Activated CD4-positive, alpha-beta T cell treated with anti-CD3 and anti-CD28 coated beads, Interleukin-2, Interleukin-6, amounts not matched to agents 100 ng/mL and 50 ng/mL, durations not matched to agents 16 hours and 8 hours (primary cell): ENCODE data around the gene SLC5A7.

Experiments used
- DNase-seq: peaks from one replicate; pipeline ENCODE4 v3.0.0-alpha.2; 2020

Gene SLC5A7

GRCh38 chr2:107986278-107987217 lies at the start of gene SLC5A7:
SLC5A7 (plus strand) TSS chr2:107986524; CDS start chr2:107988156, 1,632 bp downstream.
- no peak for DNase-seq

DNA sequence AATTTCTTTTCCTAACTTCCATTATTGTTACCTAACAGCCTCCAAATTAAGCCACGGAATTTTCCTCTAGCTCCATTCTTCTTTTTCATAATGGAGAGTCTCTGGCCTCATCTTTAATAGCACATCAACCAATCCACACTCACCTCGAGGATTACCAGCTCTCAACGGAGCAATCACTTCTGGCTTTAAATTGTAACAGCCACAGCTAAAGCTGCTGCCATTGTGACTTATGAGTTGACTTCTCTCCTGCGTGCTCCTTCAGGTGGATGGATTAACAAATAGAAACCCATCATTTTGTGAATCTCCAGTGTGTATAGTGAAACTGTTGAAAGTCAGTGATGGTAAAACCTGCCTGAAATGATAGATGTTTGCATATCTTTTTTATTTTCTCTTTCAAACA lies 24.9 kb upstream of the SLC5A7 start:
- no peak for DNase-seq

- DNase-seq = no peak
These were observed 22.1 kb upstream of the SLC5A7 start for GRCh38 chr2:107964185-107964584.

DNA sequence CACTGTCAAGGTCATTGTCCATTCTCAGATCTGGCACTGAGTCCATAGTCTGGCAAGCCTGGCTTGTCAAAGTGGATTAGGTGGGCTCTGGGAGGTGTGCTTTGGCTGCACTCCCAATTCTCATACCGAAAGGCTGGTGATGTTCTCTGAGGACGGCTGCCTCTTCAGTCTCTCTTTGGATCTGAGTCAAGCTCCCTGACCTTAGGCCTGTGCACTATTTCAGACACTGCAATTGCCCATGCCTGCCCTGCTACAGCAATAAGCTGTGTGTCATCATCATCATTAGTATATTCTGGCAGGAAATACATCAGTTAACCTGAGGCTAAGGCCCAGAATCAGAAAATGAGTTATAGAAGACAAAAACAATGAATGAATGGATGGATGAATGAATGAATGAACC lies 1.6 kb upstream of the SLC5A7 start:
- DNase-seq = no peak

- DNase-seq = no peak
These were observed 1.8 kb downstream of the SLC5A7 start for GRCh38 chr2:107988108-107988507.

GRCh38 chr2:107989445-107989844 lies 3.1 kb downstream of the SLC5A7 start:
- DNase-seq = no peak

DNA sequence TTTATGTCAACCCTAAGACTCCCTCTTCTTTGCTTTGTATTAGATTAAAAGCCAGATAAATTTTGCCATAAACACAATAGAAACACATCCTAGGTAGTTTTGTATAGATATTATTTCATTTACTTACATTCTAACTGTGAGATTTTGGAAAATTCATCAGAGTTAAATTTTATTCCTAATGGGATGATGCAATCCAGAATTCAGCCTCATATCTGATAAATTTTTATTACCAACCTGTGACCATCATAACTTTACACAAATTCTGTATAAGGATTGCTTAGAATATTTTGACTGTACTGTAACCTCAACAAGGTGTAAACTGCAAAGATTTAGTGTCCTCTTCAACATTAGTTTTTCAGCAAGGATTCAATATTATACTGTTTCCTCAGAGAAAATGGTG lies 4.4 kb downstream of the SLC5A7 start:
- DNase-seq = no peak

- DNase-seq = no peak
These were observed 5.7 kb downstream of the SLC5A7 start for GRCh38 chr2:107992069-107992468.

GRCh38 chr2:107999158-107999557 lies 12.8 kb downstream of the SLC5A7 start:
- no peak for DNase-seq

- no peak for DNase-seq
These were observed 24.7 kb downstream of the SLC5A7 start for GRCh38 chr2:108010912-108011591.

DNA sequence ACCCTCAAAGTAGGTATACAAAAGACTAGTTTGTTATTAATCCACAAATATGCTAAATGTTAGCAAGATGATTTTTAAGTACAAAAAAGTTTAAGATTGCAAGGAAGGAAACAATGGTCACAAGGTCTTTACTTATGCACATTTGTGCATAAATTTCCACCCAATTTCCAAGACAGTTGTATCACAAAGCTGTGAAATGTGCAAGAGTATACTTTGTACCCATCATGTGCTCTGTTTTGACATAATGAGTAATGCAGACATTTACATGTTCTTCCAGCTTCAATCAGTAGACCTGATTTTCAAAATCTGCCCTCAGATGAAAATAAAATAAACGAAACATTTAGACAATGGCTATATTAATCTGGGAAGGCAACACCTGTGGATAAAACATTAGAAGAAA lies 27.0 kb downstream of the SLC5A7 start:
- DNase-seq = no peak

- no peak for DNase-seq
These were observed 36.3 kb downstream of the SLC5A7 start for GRCh38 chr2:108022628-108023027.

GRCh38 chr2:108023776-108024175 lies 37.5 kb downstream of the SLC5A7 start:
- no peak for DNase-seq

GRCh38 chr2:108026092-108026794 lies 39.9 kb downstream of the SLC5A7 start:
- DNase-seq = no peak

- no peak for DNase-seq
These were observed 43.2 kb downstream of the SLC5A7 start for GRCh38 chr2:108029496-108029895.

DNA sequence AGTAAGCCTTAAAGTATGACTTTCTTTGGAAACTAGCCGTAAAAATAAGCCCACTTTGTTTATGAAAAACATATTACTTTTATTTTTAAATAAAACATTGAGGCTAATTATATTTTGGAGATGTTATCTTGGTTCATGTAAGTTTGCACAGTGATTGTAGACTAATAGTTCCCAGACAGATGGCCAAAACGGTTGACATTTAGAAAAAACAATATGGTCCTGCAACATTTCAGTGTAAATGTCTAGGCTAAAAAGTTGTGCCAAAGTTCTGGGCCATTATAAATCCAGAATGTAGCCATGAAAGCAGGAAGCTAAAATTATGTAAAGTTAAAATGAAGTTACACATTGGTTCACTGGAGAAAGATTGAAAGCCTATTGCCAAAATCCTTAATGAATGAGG lies 43.6 kb downstream of the SLC5A7 start:
- DNase-seq = no peak

GRCh38 chr2:108031471-108031941 lies 45.2 kb downstream of the SLC5A7 start:
- no peak for DNase-seq

DNA sequence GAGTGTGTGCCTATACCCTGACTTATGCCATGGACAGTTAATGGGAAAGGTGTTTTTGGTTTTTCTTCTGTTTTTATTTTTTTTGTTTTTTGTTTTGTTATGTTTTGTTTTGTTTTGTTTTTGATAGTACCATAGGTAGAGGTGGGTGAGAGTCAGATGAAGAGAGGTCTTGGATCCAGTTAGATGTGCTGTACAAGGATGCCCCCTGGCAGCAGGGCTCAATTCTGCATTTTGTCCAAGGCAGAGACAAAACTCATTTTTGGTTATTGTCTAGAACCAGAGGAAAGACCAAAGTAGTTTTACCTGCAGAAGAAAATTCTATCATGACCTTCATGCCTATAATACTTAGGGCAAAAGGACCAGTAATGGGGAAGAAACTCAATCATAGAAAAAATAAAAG lies 48.5 kb downstream of the SLC5A7 start:
- DNase-seq = no peak

GRCh38 chr2:108048752-108049151 lies 62.4 kb downstream of the SLC5A7 start:
- DNase-seq = no peak

GRCh38 chr2:108058576-108059137 lies 72.3 kb downstream of the SLC5A7 start:
- DNase-seq = no peak

DNA sequence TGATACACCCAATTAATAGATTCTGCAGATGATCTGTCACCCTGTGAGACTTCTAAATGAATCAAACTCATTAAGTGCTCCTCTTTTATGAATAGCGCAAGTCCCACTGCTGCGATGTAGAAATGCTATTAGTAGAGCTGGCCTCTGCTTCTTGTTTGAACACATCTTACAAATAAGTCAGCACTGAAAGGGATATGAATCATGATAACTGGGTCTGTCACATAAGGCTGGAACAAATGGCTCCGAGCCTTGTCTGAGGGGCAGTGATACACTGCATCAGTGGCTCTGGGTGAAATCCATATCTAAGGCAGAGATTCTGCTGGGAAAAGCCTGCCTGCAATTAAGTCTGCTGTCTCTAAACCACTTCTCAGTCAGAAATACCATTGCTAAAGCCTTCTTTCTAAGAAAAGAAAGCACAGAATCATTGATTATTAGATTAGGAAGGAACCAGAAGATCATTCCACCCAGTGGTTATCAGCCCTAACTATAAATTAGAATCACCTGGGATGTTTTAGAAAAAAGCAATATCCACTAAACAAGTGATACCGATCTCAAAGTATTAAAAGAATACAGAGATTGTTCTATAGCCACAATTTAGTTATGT lies 75.2 kb downstream of the SLC5A7 start:
- no peak for DNase-seq
